Ishikawa (cell line): Measurements from ENCODE around the gene MLNR.

Experiments
- CEBPB ChIP-seq: IDR thresholded peaks from 2 replicates; pipeline ENCODE4 v1.6.1; 2012
- CREB1 ChIP-seq: IDR thresholded peaks from 2 replicates; pipeline ENCODE4 v1.6.1; 2012; ENCODE audit warnings: low read depth
- EGR1 ChIP-seq: IDR thresholded peaks from 2 replicates; pipeline ENCODE4 v1.6.1; 2012
- EP300 ChIP-seq: IDR thresholded peaks from 2 replicates; pipeline ENCODE4 v1.6.1; 2012; ENCODE audit warnings: borderline replicate concordance
- FOXM1 ChIP-seq: IDR thresholded peaks from 2 replicates; pipeline ENCODE4 v1.6.1; 2012; ENCODE audit warnings: low read depth, borderline replicate concordance
- MAX ChIP-seq: IDR thresholded peaks from 2 replicates; pipeline ENCODE4 v1.6.1; 2012
- NFIC ChIP-seq: IDR thresholded peaks from 2 replicates; pipeline ENCODE4 v1.6.1; 2012
- RAD21 ChIP-seq: IDR thresholded peaks from 2 replicates; pipeline ENCODE4 v1.6.1; 2012; ENCODE audit warnings: low read depth
- REST ChIP-seq: IDR thresholded peaks from 2 replicates; pipeline ENCODE4 v1.6.1; 2012; ENCODE audit warnings: low read depth, mild to moderate bottlenecking
- TAF1 ChIP-seq: IDR thresholded peaks from 2 replicates; pipeline ENCODE4 v1.6.1; 2012; ENCODE audit warnings: low read depth, mild to moderate bottlenecking
- TCF12 ChIP-seq: IDR thresholded peaks from 2 replicates; pipeline ENCODE4 v1.6.1; 2012; ENCODE audit warnings: low read depth
- TEAD4 ChIP-seq: IDR thresholded peaks from 2 replicates; pipeline ENCODE4 v1.6.1; 2012
- YY1 ChIP-seq: IDR thresholded peaks from 2 replicates; pipeline ENCODE4 v1.6.1; 2012; ENCODE audit warnings: low read depth
- ZBTB7A ChIP-seq: IDR thresholded peaks from 2 replicates; pipeline ENCODE4 v1.6.1; 2012; ENCODE audit warnings: low read depth
- TF ChIP-seq, protein P1 (sequence below): IDR thresholded peaks from 2 replicates; pipeline ENCODE4 v1.6.1; 2012

Gene MLNR

DNA sequence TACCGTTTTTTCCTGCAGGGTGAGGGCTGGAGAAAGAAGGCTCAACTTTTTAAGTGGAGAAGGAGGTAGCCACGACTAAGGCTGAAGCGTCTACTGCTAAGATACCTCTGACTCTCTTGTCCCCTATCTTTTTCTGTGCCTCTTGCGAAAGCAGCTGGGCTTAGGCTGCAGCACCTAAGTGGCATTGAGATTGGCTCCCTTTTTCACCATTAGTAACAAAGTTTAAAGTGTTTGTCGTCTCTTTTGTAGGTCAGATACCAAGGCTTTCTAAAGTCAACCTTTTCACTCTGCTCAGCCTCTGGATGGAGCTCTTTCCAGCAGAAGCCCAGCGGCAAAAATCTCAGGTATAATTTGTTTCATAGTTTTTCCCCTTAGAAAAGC lies 28.5 kb downstream of the MLNR start:
- TF ChIP-seq MAX (no peak), FOXM1 (no peak), TEAD4 (no peak), CEBPB (peak; percentile 48; the same call in 1 of the 2 replicates), YY1 (no peak), EGR1 (no peak), TAF1 (no peak)

DNA sequence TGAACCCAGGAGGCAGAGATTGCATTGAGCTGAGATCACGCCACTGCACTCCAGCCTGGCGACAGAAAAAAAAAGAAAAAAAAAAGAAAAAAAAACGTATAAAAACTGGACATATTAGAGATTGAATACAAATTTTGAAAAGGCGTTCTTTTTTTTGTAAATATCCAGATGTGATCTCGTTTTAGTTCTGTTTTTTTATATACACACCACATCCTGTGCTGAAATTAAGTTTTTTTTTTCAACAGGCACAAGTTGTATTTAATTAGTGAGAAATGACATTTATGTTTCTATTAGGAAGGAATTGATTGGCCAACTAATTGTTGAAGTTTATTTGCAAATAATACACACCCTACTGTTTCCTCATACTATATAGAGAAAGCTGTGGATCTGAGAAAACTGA lies 31.2 kb downstream of the MLNR start:
- no peak for TF ChIP-seq NFIC
- TF ChIP-seq TEAD4, result no peak
- TF ChIP-seq CEBPB, result no peak
- no peak for TF ChIP-seq EP300
- TF ChIP-seq, protein P1, sequence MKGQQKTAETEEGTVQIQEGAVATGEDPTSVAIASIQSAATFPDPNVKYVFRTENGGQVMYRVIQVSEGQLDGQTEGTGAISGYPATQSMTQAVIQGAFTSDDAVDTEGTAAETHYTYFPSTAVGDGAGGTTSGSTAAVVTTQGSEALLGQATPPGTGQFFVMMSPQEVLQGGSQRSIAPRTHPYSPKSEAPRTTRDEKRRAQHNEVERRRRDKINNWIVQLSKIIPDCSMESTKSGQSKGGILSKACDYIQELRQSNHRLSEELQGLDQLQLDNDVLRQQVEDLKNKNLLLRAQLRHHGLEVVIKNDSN, result no peak
- TF ChIP-seq ZBTB7A, result no peak
- TF ChIP-seq YY1, result no peak
- TF ChIP-seq MAX, result no peak
- TF ChIP-seq RAD21, result no peak
- TF ChIP-seq EGR1, result no peak
- no peak for TF ChIP-seq TAF1
- TF ChIP-seq FOXM1, result no peak
- TF ChIP-seq CREB1, result no peak
- TF ChIP-seq REST, result no peak
- TF ChIP-seq TCF12, result no peak

- TF ChIP-seq EP300, result no peak
- TF ChIP-seq NFIC, result no peak
- no peak for TF ChIP-seq REST
- no peak for TF ChIP-seq YY1
- no peak for TF ChIP-seq CEBPB
- TF ChIP-seq EGR1, result no peak
- TF ChIP-seq TAF1, result no peak
- TF ChIP-seq FOXM1, result no peak
- TF ChIP-seq, protein P1, result no peak
- TF ChIP-seq MAX, result no peak
- no peak for TF ChIP-seq RAD21
- TF ChIP-seq TEAD4, result no peak
- TF ChIP-seq TCF12, result no peak
- no peak for TF ChIP-seq CREB1
Measured at GRCh38 chr13:49253310-49253709, 33.2 kb downstream of the MLNR start.

GRCh38 chr13:49254007-49254406 lies 33.9 kb downstream of the MLNR start:
- no peak for TF ChIP-seq TAF1
- TF ChIP-seq EGR1, result no peak
- TF ChIP-seq, protein P1, result no peak
- TF ChIP-seq CEBPB, result no peak
- TF ChIP-seq EP300, result no peak
- TF ChIP-seq FOXM1, result no peak
- no peak for TF ChIP-seq NFIC
- no peak for TF ChIP-seq TCF12
- no peak for TF ChIP-seq YY1
- TF ChIP-seq ZBTB7A, result no peak
- no peak for TF ChIP-seq REST
- TF ChIP-seq TEAD4, result no peak
- TF ChIP-seq RAD21, result no peak
- no peak for TF ChIP-seq CREB1
- TF ChIP-seq MAX, result no peak
